Trophoblast cell (in vitro differentiated cells and primary cell): Measurements from ENCODE around the gene TMEM272.

ENCODE experiments used
- DNase-seq, 2 donors: peaks; one replicate each; pipeline ENCODE4 v3.0.0-alpha.2; 2016
- H2AFZ ChIP-seq: 2 replicates; pipeline ENCODE4 v1.6.1; 2013; ENCODE audit warnings: low read length, moderate library complexity, mild to moderate bottlenecking; ENCODE audit not compliant: insufficient read depth, poor library complexity
- H2AK5ac ChIP-seq: 2 replicates; pipeline ENCODE4 v1.6.1; 2013; ENCODE audit warnings: mild to moderate bottlenecking, low read length
- H2BK120ac ChIP-seq: 2 replicates; pipeline ENCODE4 v1.6.1; 2013; ENCODE audit warnings: low read length, mild to moderate bottlenecking, moderate library complexity; ENCODE audit not compliant: insufficient read depth, poor library complexity
- H2BK12ac ChIP-seq: 2 replicates; pipeline ENCODE4 v1.6.1; 2013; ENCODE audit warnings: mild to moderate bottlenecking, low read length, moderate library complexity
- H2BK5ac ChIP-seq: 2 replicates; pipeline ENCODE4 v1.6.1; 2013; ENCODE audit warnings: low read length, low read depth, moderate library complexity, mild to moderate bottlenecking; ENCODE audit not compliant: poor library complexity
- H3K14ac ChIP-seq: 2 replicates; pipeline ENCODE4 v1.6.1; 2013; ENCODE audit warnings: mild to moderate bottlenecking, low read length
- H3K18ac ChIP-seq: 2 replicates; pipeline ENCODE4 v1.6.1; 2013; ENCODE audit warnings: mild to moderate bottlenecking, low read length
- H3K23ac ChIP-seq: 2 replicates; pipeline ENCODE4 v1.6.1; 2013; ENCODE audit warnings: low read length
- H3K27ac ChIP-seq: 2 replicates; pipeline ENCODE4 v1.5.1; 2013; ENCODE audit warnings: low read depth, mild to moderate bottlenecking, inconsistent platforms, low read length, moderate library complexity
- H3K27me3 ChIP-seq: 2 replicates; pipeline ENCODE4 v1.6.1; 2013; ENCODE audit warnings: inconsistent platforms, mild to moderate bottlenecking, low read length, moderate library complexity; ENCODE audit not compliant: insufficient read depth
- H3K36me3 ChIP-seq, 2 experiments: 1 replicate in 1 of 2; 2 replicates in 1 of 2; pipeline ENCODE4 v1.6.1; 2013; ENCODE audit warnings: low read length in 2 of 2, mild to moderate bottlenecking in 2 of 2, moderate library complexity in 1 of 2; ENCODE audit not compliant: insufficient read depth in 2 of 2, control insufficient read depth in 1 of 2
- H3K4ac ChIP-seq: 2 replicates; pipeline ENCODE4 v1.6.1; 2013; ENCODE audit warnings: low read depth, mild to moderate bottlenecking, low read length, moderate library complexity
- H3K4me1 ChIP-seq, 2 experiments: 1 replicate in 1 of 2; 2 replicates in 1 of 2; pipeline ENCODE4 v1.6.1; 2013; ENCODE audit warnings: low read length in 2 of 2, mild to moderate bottlenecking in 2 of 2, moderate library complexity in 1 of 2; ENCODE audit not compliant: insufficient read depth in 2 of 2, control insufficient read depth in 1 of 2
- H3K4me2 ChIP-seq: 2 replicates; pipeline ENCODE4 v1.6.1; 2013; ENCODE audit warnings: inconsistent platforms, mild to moderate bottlenecking, low read length, moderate library complexity
- H3K4me3 ChIP-seq: 2 replicates; pipeline ENCODE4 v1.5.1; 2013; ENCODE audit warnings: mild to moderate bottlenecking, low read depth, low read length, inconsistent platforms
- H3K79me1 ChIP-seq: one replicate; pipeline ENCODE4 v1.6.1; 2013; ENCODE audit warnings: low read length
- H3K79me2 ChIP-seq: 2 replicates; pipeline ENCODE4 v1.6.1; 2013; ENCODE audit warnings: low read length, mild to moderate bottlenecking; ENCODE audit not compliant: control insufficient read depth, insufficient read depth, poor library complexity
- H3K9ac ChIP-seq: 2 replicates; pipeline ENCODE4 v1.6.1; 2013; ENCODE audit warnings: mild to moderate bottlenecking, low read length
- H3K9me3 ChIP-seq: 2 replicates; pipeline ENCODE4 v1.6.1; 2013; ENCODE audit warnings: low read depth, mild to moderate bottlenecking, control low read depth, inconsistent platforms, low read length; ENCODE audit not compliant: insufficient read depth
- H4K12ac ChIP-seq: 2 replicates; pipeline ENCODE4 v1.6.1; 2013; ENCODE audit warnings: low read depth, mild to moderate bottlenecking, low read length, moderate library complexity
- H4K8ac ChIP-seq: 2 replicates; pipeline ENCODE4 v1.6.1; 2013; ENCODE audit warnings: low read depth, mild to moderate bottlenecking, low read length, moderate library complexity
- H4K91ac ChIP-seq: one replicate; pipeline ENCODE4 v1.6.1; 2013; ENCODE audit warnings: low read depth, mild to moderate bottlenecking, low read length, moderate library complexity
- WGBS: extraction: QIAGEN DNeasy Blood & Tissue Kit; methylation state at CpG from one replicate; pipeline ENCODE4 v1.1.7; 2013; ENCODE audit warnings: missing lambda C conversion rate; ENCODE audit not compliant: insufficient read length, insufficient coverage; ENCODE audit errors: extremely low coverage; 5-methylcytosine and 5-hydroxymethylcytosine counted together

The TMEM272 gene

GRCh38 chr13:51797664-51798488 is 47.1 kb downstream of the TMEM272 start:
- Histone ChIP-seq H3K4ac (no peak overlapping the region), H4K12ac (no peak overlapping the region), H3K14ac (peak overlapping the region; percentile 4), H2BK5ac (no peak overlapping the region), H3K79me1 (peaks cover 3% of the 10 kb centered on the region), H4K8ac (no peak overlapping the region), H2BK120ac (no peak overlapping the region), H3K9ac (no peak overlapping the region), H3K27ac (no peak overlapping the region), H4K91ac (no peak overlapping the region), H2AK5ac (no peak overlapping the region), H3K4me1 (peaks cover 5 to 13% of the 10 kb centered on the region in 2 experiments), H3K79me2 (no peaks in the 10 kb centered on the region), H3K9me3 (no peaks in the 10 kb centered on the region), H3K36me3 (peaks cover 0 to 2% of the 10 kb centered on the region in 2 experiments), H3K23ac (no peak overlapping the region), H3K4me2 (no peak overlapping the region), H2BK12ac (no peak overlapping the region), H3K27me3 (no peaks in the 10 kb centered on the region), H3K4me3 (no peak overlapping the region), H3K18ac (no peak overlapping the region), H2AFZ (no peak overlapping the region)
- DNase-seq = peak; percentile 60 to 79
- no CpG with 5 or more reads among the region's 12 CpGs for WGBS

GRCh38 chr13:51796546-51796945 is 48.4 kb downstream of the TMEM272 start:
- no peak overlapping the region for H3K14ac ChIP-seq
- no peaks in the 10 kb centered on the region for H3K9me3 ChIP-seq
- no peak overlapping the region for H3K9ac ChIP-seq
- H2BK5ac ChIP-seq = no peak overlapping the region
- no CpG with 5 or more reads among the region's 7 CpGs for WGBS
- H2BK120ac ChIP-seq = no peak overlapping the region
- H3K4me2 ChIP-seq = no peak overlapping the region
- H3K23ac ChIP-seq = no peak overlapping the region
- H4K91ac ChIP-seq = no peak overlapping the region
- H3K4ac ChIP-seq = no peak overlapping the region
- H2BK12ac ChIP-seq = no peak overlapping the region
- H3K4me1 ChIP-seq = peaks cover 2 to 11% of the 10 kb centered on the region in 2 experiments
- H3K27me3 ChIP-seq = no peaks in the 10 kb centered on the region
- no peak overlapping the region for H3K18ac ChIP-seq
- DNase-seq = no peak
- no peak overlapping the region for H4K12ac ChIP-seq
- no peak overlapping the region for H2AK5ac ChIP-seq
- no peak overlapping the region for H4K8ac ChIP-seq
- H2AFZ ChIP-seq = no peak overlapping the region
- H3K79me2 ChIP-seq = no peaks in the 10 kb centered on the region
- peaks cover 0 to 2% of the 10 kb centered on the region in 2 experiments for H3K36me3 ChIP-seq
- H3K27ac ChIP-seq = no peak overlapping the region
- H3K4me3 ChIP-seq = no peak overlapping the region
- H3K79me1 ChIP-seq = peaks cover 3% of the 10 kb centered on the region

DNA sequence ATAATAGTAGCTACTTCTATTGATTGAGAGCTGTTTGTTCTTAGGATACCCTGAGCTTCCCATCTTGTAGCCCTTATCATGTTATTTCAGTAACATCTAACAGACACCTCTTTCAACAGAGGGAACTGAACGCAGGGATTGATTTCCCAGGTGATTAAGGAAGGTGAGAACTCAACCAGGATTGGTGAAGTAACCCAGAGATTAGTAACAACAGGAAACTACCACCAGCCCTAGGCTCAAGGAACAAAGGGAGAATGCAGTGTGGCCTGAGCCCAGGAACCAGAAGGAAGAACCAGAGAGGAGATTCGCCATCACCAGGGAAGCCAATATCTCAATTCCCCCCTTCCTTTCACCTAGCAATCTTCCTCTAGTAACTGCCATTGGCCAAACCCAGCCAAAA is 49.6 kb downstream of the TMEM272 start:
- Histone ChIP-seq H3K9ac (no peak overlapping the region), H3K18ac (no peak overlapping the region), H3K27ac (no peak overlapping the region), H2BK120ac (no peak overlapping the region), H2AFZ (no peak overlapping the region), H2BK12ac (no peak overlapping the region), H4K91ac (no peak overlapping the region), H3K4me2 (no peak overlapping the region), H3K4me3 (no peak overlapping the region), H3K4me1 (peaks cover 2 to 11% of the 10 kb centered on the region in 2 experiments), H3K23ac (no peak overlapping the region), H3K4ac (no peak overlapping the region), H2BK5ac (no peak overlapping the region), H3K14ac (no peak overlapping the region), H3K9me3 (no peaks in the 10 kb centered on the region), H3K27me3 (no peaks in the 10 kb centered on the region), H2AK5ac (no peak overlapping the region), H3K79me1 (peaks cover 3% of the 10 kb centered on the region), H3K79me2 (no peaks in the 10 kb centered on the region), H3K36me3 (peaks cover 0 to 2% of the 10 kb centered on the region in 2 experiments), H4K8ac (no peak overlapping the region), H4K12ac (no peak overlapping the region)
- DNase-seq = no peak
- WGBS = no CpG with 5 or more reads among the region's 2 CpGs

DNA sequence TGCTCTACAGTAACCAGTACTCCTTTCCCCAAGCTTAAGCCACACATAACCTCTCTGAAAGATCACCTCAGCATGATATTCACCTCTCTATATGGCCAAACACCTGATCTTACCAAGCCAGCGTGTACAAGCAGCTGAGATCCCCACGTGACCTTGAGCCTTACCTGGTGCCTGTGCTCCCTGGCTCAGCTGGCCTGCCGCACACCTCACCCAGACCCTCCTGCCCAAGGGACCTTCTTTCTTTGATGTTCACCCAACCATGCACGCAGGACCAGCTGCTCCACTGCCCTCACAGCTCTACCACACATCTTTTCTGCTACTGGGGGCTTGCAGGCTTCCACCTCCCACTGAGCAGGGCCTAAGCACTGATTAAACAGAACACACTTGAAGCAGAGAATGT is 50.0 kb downstream of the TMEM272 start:
- Histone ChIP-seq H3K23ac (no peak overlapping the region), H2BK120ac (no peak overlapping the region)
- WGBS = no CpG with 5 or more reads among the region's 4 CpGs

More for the DNA sequence above, 50.0 kb downstream of the TMEM272 start:
- Histone ChIP-seq H3K9ac (no peak overlapping the region), H2BK5ac (no peak overlapping the region), H3K79me1 (peaks cover 3% of the 10 kb centered on the region), H3K27me3 (no peaks in the 10 kb centered on the region), H4K12ac (no peak overlapping the region), H3K4me2 (no peak overlapping the region), H3K4me3 (no peak overlapping the region), H3K36me3 (peaks cover 0 to 2% of the 10 kb centered on the region in 2 experiments), H2BK12ac (no peak overlapping the region), H3K14ac (no peak overlapping the region), H3K4ac (no peak overlapping the region), H4K91ac (peak overlapping the region; percentile 1), H3K27ac (no peak overlapping the region), H4K8ac (no peak overlapping the region), H2AFZ (no peak overlapping the region), H2AK5ac (no peak overlapping the region), H3K4me1 (peaks cover 2 to 11% of the 10 kb centered on the region in 2 experiments), H3K9me3 (no peaks in the 10 kb centered on the region), H3K18ac (no peak overlapping the region), H3K79me2 (no peaks in the 10 kb centered on the region)
- no peak for DNase-seq
